Prostate gland (tissue), 2 donors: Measurements from ENCODE around the gene PPP1R13B.

Experiments
- CTCF ChIP-seq, 4 experiments: fragments of 200-600 bp in 2 of 4; fragments of 450-650 bp in 2 of 4; sonication (generic) in 2 of 4; IDR thresholded peaks; 1 replicate in 3 of 4; 2 replicates in 1 of 4; pipeline ENCODE4 v1.5.1; 2016 to 2019; ENCODE audit warnings: antibody characterized with exemption in 4 of 4, mild to moderate bottlenecking in 2 of 4, moderate library complexity in 2 of 4
- POLR2AphosphoS5 ChIP-seq: sonication (generic); formaldehyde crosslinking; IDR thresholded peaks from one replicate; pipeline ENCODE4 v1.6.1; 2017; ENCODE audit warnings: antibody characterized with exemption

- TF ChIP-seq CTCF (IDR thresholded peaks at IDR 0.05), result no peak
- no peak for TF ChIP-seq POLR2AphosphoS5
These were observed 102.0 kb downstream of the PPP1R13B start for GRCh38 chr14:103745424-103745823.
